ENCODE data around the gene FOXF2. TPM values are rescaled to one million over a fixed set of nuclear protein-coding genes. Genes with fewer than 3 reads are reported as not detected.

Gene FOXF2
- total RNA-seq, 1 donor from 2014 or later, result not detected

GRCh38 chr6:1403851-1404712 is 14.7 kb downstream of the FOXF2 start:
- no peak for DNase-seq
- intact Hi-C loops (cut with micrococcal nuclease), result no loop called here
- no peak for ATAC-seq

- intact Hi-C loops (cut with micrococcal nuclease), result no loop called here
- no peak for DNase-seq
- no peak for ATAC-seq
Measured at GRCh38 chr6:1404713-1405098, 15.3 kb downstream of the FOXF2 start.

DNA sequence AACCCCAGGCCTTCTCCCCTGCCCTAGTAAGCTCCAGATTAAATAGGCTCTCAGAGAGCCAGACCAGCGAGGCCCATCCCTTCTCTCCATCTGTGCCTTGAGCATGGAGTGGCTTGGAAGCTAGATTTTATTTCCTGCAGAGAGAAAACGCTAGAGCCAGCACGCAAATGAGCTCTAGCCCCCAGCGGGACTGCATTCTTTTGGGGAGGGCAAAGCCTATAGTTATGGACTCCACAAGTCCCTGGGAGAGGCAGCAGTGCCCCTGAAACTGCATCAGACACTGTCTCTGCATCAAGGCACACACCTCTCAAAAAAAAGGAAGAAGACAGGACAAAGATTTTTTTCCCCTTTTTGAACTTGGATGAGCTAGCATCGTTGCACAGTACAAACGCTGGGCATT is 15.8 kb downstream of the FOXF2 start:
- DNase-seq, result no peak
- intact Hi-C loops (cut with micrococcal nuclease), result no loop called here
- ATAC-seq, result no peak

- ATAC-seq (no peak), DNase-seq (no peak)
- intact Hi-C loops (cut with micrococcal nuclease), result no loop called here
Measured at GRCh38 chr6:1406306-1407072, 17.1 kb downstream of the FOXF2 start.

- intact Hi-C loops (cut with micrococcal nuclease), result no loop called here
- no peak for DNase-seq
- ATAC-seq, result no peak
Measured at GRCh38 chr6:1407499-1407990, 18.2 kb downstream of the FOXF2 start.

GRCh38 chr6:1409774-1410465 is 20.5 kb downstream of the FOXF2 start:
- no peak for ATAC-seq
- intact Hi-C loops (cut with micrococcal nuclease), result no loop called here
- DNase-seq, result no peak

- ATAC-seq (no peak), DNase-seq (no peak)
- intact Hi-C loops (cut with micrococcal nuclease), result no loop called here
Measured at GRCh38 chr6:1412901-1413300, 23.5 kb downstream of the FOXF2 start.

DNA sequence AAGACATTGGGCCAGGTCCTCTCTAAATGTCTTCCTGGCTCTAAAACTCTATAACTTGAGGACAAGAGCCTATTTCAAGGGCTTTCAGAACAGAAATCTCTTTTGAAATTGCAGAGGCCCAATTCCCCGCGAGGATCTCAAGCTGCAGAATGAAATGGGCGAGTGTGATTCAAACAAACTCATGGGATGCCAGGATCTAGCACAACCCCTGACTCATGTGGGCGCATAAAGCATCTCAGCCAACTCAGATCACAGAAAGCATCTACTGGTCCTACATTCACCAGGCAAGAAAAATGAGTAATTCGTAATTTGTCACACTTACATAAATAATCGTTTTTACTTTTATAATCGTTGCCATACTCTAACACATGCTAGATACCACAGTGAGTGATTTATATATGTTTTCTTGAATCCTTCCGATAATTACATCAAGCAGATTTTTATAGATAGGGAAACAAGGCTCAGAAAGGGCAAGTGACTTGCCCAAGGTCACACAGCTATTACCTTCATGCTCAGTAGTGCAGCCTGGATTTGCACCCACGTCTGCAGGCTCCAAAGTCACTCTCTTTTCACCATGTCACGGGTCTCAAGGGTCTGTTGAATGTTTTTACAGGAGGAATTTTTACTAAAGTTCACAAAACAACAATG is 26.2 kb downstream of the FOXF2 start:
- intact Hi-C loops (cut with micrococcal nuclease), result no loop called here
- no peak for ATAC-seq
- DNase-seq, result no peak

DNA sequence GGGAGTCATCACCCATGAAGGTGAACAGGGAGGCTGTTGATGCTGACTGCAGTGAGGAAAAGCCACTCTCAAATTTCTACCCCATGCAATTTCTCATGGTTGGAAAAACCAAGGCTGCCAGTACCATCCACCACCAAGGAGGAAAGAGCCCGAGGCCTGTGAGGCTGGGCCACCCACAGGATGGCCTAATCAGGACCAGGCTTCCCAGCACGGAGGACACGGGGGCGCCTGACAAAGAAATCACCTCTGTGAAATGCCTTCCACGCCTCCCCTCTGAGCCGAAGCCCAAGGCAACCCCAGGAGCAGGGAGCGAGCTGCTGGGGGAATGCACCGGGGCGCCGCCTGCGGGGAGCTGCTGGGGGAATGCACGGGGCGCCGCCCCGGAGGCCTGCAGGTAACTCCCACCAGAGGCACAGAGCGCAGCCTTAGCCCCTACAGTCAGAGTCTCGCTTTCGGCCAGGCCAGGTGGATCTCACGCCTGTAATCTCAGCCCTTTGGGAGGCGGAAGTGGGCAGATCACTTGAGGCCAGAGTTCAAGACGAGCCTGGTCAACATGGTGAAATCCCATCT is 26.9 kb downstream of the FOXF2 start:
- intact Hi-C loops (cut with micrococcal nuclease), result no loop called here
- ATAC-seq (no peak), DNase-seq (no peak)

DNA sequence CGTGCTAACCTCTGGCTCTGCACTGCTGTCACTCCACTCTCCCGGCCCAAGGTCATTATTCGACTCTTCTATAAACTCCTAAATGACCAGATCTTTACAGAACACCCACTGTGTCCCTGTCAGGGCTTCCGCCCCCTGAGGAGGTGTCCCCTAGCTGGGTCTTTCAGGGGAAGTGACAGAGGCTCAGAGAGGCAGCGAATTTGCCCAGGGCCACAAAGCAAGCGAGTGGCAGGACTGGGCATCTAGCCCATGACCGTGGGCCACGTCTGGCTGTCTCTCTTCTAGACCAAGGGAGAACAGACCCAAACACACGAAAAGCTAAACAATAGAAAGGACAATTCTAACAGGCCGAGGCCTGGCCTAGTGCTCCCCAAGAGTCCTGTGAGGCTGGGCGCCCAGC is 27.4 kb downstream of the FOXF2 start:
- DNase-seq (no peak), ATAC-seq (no peak)

DNA sequence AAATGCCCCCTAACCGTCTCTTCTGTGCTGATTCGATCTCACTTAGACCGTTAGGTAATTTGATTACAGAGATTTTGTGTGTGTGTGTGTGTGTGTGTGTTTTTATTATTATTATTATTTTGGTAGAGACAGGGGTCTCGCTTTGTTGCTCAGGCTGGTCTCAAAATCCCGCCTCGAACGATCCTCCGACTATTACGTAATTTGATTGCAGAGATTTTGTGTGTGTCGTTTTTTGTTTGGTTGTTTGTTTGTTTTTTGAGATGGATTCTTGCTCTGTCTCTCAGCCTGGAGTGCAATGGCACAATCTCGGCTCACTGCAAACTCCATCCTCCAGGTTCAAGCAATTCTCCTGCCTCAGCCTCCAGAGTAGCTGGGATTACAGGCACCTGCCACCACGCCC is 28.3 kb downstream of the FOXF2 start:
- intact Hi-C loops (cut with micrococcal nuclease), result no loop called here
- ATAC-seq, result no peak
- DNase-seq, result no peak

More for the DNA sequence above, 27.4 kb downstream of the FOXF2 start:
- intact Hi-C loops (cut with micrococcal nuclease), result no loop called here

DNA sequence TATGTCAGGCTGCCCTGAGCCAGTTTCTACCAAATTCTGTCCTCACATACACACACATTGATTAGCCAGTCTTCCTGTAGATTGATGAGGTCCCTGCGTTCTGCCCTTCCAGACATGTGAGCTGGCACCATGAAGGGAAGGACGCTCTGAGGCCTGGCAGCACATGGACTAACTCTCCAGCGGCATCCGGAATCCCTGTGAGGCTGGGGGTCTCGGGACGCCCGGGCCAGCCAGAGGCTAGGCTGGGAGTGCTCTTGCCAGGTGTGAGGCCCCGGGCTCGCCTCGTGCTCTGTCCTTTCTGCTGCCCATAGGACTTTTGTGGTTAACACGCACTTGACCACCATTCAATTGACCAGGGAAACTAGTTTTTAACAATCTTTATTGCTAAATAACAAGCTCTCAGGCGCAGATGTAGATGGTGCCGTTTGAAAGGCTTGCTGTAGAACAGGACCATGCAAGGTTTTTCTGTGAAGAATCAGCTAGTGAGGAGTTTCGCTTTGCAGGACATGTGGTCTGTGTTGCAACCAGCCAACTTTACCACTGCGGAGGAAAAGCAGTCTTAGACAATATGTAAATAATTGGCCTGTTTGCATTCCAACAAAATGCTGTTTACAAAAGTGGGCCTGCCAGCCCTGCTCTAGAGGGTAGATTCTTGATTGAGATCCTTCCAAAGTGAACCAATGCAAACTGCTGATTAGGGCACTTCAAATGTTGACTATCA is 29.3 kb downstream of the FOXF2 start:
- intact Hi-C loops (cut with micrococcal nuclease), result no loop called here
- no peak for DNase-seq
- no peak for ATAC-seq

DNA sequence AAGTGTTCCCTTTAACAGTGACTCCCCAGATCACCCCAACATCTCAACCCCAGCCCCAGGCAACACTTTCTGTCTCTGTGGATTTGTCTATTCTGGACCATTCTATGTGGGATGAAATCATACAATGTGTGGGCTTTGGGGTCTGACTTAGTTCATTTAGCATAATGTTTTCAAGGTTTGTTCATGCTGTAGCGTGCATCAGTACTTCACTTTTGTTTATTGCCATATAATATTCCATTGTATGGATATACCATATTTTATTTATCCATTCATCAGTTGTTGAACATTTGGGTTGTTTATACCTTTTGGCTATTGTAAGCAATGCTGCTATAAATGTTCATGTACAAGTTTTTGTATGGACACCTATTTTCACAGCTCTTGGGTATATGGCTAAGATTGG is 31.0 kb downstream of the FOXF2 start:
- ATAC-seq (no peak), DNase-seq (no peak)
- intact Hi-C loops (cut with micrococcal nuclease), result no loop called here

DNA sequence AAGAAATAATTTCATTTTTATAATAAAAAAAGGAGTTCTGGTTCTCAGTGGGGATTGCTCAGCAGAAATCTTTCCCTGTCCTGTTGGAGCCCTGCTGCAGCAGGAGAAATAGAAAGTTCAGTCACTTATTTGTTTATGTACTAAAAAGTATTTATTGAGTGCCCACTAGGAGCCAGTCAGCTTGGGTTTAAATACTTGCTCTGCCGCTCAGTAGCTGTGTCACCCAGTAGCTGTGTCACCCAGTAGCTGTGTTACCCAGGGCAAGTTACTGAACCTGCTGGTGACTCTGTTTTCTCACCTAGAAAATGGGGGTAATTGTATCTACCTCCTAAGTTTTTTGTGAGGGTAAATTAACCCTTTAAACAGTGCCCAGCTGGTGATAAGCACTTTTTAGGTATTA is 32.9 kb downstream of the FOXF2 start:
- intact Hi-C loops (cut with micrococcal nuclease), result no loop called here
- DNase-seq (no peak), ATAC-seq (no peak)

DNA sequence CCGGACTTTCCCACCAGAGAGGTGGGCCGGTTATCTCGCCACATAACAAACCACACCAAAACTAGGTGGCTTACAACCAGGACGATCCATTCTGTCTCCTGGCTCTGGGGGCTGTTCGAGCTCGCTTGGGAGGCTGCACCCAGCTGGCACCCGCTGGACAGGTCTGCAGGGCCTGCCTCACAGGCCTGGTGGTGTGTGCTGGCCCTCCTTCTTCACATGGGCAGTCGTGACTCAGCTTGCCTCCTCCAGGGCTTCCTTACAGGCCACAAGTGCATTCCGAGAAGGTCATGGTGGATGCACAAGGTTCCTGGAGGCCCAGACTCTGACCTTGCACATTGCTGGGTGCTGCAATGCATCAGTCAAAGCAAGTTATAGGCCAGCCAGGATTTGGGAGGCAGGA is 34.2 kb downstream of the FOXF2 start:
- DNase-seq (no peak), ATAC-seq (no peak)
- intact Hi-C loops (cut with micrococcal nuclease), result no loop called here

GRCh38 chr6:1424306-1424927 is 35.0 kb downstream of the FOXF2 start:
- no peak for DNase-seq
- intact Hi-C loops (cut with micrococcal nuclease), result no loop called here
- peak; percentile 62 for ATAC-seq

- intact Hi-C loops (cut with micrococcal nuclease), result no loop called here
- no peak for ATAC-seq
- no peak for DNase-seq
Measured at GRCh38 chr6:1426416-1426815, 37.0 kb downstream of the FOXF2 start.

DNA sequence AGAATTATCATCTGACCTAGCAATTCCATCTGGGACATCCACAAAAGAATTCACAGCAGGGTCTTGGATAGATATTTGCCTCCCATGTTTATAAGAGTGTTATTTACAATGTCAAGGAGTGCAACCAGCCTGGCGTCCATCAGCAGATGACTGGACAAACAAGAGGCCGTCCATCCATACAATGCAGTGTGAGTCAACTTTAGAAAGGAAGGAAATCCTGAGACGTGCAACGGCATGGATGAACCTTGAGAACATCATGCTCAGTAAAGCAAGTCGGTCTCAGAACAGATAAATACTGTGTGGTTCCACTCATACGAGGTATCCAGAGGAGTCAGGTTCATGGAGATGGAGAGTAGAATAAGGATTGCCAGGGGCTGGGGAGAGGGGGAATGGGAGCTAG is 46.4 kb downstream of the FOXF2 start:
- no peak for DNase-seq
- intact Hi-C loops (cut with micrococcal nuclease), result no loop called here
- ATAC-seq, result no peak
